ENCODE results near the gene KRT5. TPM values are rescaled to one million over a fixed set of nuclear protein-coding genes. Genes with fewer than 3 reads are reported as not detected.

KRT5 gene
- total and polyA plus RNA-seq, 3 donors from 2014 or later, result 0.39 to 2.6 (median 1.1) TPM

DNA sequence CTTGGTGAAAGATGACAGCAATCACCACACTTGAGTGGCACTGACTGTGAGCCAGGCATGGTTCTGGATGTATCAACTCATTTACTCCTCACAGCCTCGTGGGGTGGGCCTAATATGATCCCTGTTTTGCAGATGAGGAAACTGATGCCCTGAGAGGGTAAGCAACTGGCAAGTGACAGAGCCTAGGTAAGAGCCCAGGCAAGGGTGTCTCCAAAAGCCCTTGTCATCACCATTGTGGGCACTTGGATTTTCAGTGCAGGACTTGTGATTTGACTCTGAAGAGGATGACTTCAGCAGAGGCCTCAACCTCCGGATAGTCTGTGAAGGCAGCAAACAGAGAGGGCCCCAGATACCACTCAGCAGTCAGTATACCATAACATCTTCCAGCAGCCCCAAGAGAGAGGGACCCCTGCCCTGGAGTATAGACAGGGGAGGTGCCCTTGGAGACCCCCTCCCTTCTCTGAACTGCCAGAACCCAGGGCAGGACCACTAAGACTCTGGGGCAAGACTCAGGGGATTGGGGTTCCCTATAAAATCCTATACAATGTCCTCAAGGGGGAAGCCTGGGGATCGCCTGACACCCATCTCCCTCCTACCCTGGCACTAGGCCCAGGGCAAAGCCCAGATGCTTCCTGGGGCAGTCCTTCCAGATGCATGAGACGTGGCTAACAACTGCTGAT is 7.1 kb upstream of the KRT5 start:
- intact Hi-C loops (cut with DNase I; ENCODE audit: low total_unique reads), result no loop called here
- no peak for DNase-seq
- Histone ChIP-seq H3K27me3 (no peaks in the 10 kb centered on the region), H3K27ac (no peak overlapping the region), H3K4me1 (no peaks in the 10 kb centered on the region), H3K9me3 (no peaks in the 10 kb centered on the region), H3K36me3 (ENCODE audit: low read depth, missing control alignments) (no peaks in the 10 kb centered on the region), H3K4me3 (no peak overlapping the region)
- WGBS, 2 donors, result 62 to 85% methylated on average over 3 to 4 of the region's 4 CpGs
- TF ChIP-seq CTCF (IDR thresholded peaks at IDR 0.05), result no peak
- no peak for TF ChIP-seq POLR2A (IDR thresholded peaks at IDR 0.05)

- intact Hi-C loops (cut with DNase I; ENCODE audit: low total_unique reads), result no loop called here
- H3K4me3 ChIP-seq, result no peak overlapping the region
- no peak for DNase-seq
- H3K27ac ChIP-seq, result no peak overlapping the region
- 76 to 86% methylated on average over 8 of the region's 8 CpGs for WGBS, 2 donors
- H3K4me1 ChIP-seq, result no peaks in the 10 kb centered on the region
- no peaks in the 10 kb centered on the region for H3K36me3 ChIP-seq (ENCODE audit: low read depth, missing control alignments)
- TF ChIP-seq POLR2A (IDR thresholded peaks at IDR 0.05) (no peak), CTCF (IDR thresholded peaks at IDR 0.05) (no peak)
- H3K27me3 ChIP-seq, result no peaks in the 10 kb centered on the region
- no peaks in the 10 kb centered on the region for H3K9me3 ChIP-seq
Observed at GRCh38 chr12:52526511-52526951, 6.3 kb upstream of the KRT5 start.

- 73 to 89% methylated on average over 7 to 13 of the region's 13 CpGs for WGBS, 2 donors
- Histone ChIP-seq H3K9me3 (no peaks in the 10 kb centered on the region), H3K27me3 (no peaks in the 10 kb centered on the region), H3K4me1 (no peaks in the 10 kb centered on the region), H3K36me3 (ENCODE audit: low read depth, missing control alignments) (no peaks in the 10 kb centered on the region), H3K4me3 (no peak overlapping the region), H3K27ac (no peak overlapping the region)
- DNase-seq, result no peak
- intact Hi-C loops (cut with DNase I; ENCODE audit: low total_unique reads), result no loop called here
- TF ChIP-seq CTCF (IDR thresholded peaks at IDR 0.05) (no peak), POLR2A (IDR thresholded peaks at IDR 0.05) (no peak)
Observed at GRCh38 chr12:52525661-52526499, 5.7 kb upstream of the KRT5 start.

- H3K27ac ChIP-seq, result no peak overlapping the region
- TF ChIP-seq POLR2A (IDR thresholded peaks at IDR 0.05) (no peak), CTCF (IDR thresholded peaks at IDR 0.05) (no peak)
- no peaks in the 10 kb centered on the region for H3K9me3 ChIP-seq
- 80 to 93% methylated on average over 5 of the region's 5 CpGs for WGBS, 2 donors
- H3K27me3 ChIP-seq, result no peaks in the 10 kb centered on the region
- H3K4me1 ChIP-seq, result no peaks in the 10 kb centered on the region
- DNase-seq, result no peak
- intact Hi-C loops (cut with DNase I; ENCODE audit: low total_unique reads), result no loop called here
- no peaks in the 10 kb centered on the region for H3K36me3 ChIP-seq (ENCODE audit: low read depth, missing control alignments)
- H3K4me3 ChIP-seq, result no peak overlapping the region
Observed at GRCh38 chr12:52524898-52525591, 4.9 kb upstream of the KRT5 start.
